Stimulated activated CD8-positive, alpha-beta memory T cell treated with anti-CD3 and anti-CD28 coated beads, Interleukin-7, amount 100 ng/mL, for 1 hour (primary cell): Measurements from ENCODE around the gene CAMK2N2.

Source experiments
- DNase-seq, 2 donors: peaks; one replicate each; pipeline ENCODE4 v3.0.0-alpha.2; 2020; ENCODE audit warnings: low read depth in 2 of 2

The CAMK2N2 gene

GRCh38 chr3:184261270-184261853 is at the start of gene CAMK2N2:
TSS of gene CAMK2N2 (minus strand) at chr3:184261553. CDS start at chr3:184261285, 268 bp downstream.
- DNase-seq = peak in 1 of 2 donors; percentile 23

GRCh38 chr3:184308744-184309143 is 47.4 kb upstream of the CAMK2N2 start:
- no peak for DNase-seq

- DNase-seq = no peak
These were observed 46.6 kb upstream of the CAMK2N2 start for GRCh38 chr3:184307915-184308314.

DNA sequence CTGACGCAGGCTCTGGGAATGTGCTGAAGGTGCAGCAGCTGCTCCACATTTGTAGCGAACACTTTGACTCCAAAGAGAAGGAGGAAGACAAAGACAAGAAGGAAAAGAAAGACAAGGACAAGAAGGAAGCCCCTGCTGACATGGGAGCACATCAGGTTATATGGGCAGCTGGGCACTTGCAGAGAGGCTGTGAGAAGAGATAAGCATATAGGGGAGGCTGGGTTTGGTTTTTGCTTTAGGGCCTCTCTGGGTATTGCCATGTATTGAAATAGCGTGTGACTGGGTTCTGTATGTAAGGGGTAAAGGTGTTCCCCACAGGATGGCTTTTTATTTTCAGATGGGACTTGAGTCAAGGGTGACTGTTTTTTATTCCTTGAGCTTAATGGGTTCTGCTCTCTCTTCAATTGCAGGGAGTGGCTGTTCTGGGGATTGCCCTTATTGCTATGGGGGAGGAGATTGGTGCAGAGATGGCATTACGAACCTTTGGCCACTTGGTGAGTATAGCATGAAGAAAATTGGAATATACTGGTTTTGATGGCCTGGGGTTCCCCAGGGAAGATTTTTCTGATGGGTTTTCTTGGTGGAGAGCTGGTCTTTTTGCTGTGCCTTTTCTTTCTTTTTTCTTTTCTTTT is 45.1 kb upstream of the CAMK2N2 start:
- DNase-seq = no peak

GRCh38 chr3:184305577-184305976 is 44.2 kb upstream of the CAMK2N2 start:
- no peak for DNase-seq

DNA sequence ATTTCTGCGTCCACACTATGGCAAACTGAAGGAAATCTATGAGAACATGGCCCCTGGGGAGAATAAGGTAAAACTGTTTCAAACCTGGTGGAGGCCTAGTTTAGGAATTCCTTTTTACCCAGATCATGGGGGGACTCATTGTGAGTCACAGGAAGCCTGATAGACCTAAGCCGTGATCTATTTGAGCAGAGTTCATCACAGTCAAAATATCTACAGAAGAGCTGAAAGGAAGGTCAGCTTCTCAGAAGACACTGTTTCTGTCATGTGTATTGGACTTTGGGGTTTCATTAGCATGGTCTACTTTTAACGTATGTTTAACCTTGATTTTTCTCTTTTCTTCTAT is 39.0 kb upstream of the CAMK2N2 start:
- DNase-seq = no peak

DNA sequence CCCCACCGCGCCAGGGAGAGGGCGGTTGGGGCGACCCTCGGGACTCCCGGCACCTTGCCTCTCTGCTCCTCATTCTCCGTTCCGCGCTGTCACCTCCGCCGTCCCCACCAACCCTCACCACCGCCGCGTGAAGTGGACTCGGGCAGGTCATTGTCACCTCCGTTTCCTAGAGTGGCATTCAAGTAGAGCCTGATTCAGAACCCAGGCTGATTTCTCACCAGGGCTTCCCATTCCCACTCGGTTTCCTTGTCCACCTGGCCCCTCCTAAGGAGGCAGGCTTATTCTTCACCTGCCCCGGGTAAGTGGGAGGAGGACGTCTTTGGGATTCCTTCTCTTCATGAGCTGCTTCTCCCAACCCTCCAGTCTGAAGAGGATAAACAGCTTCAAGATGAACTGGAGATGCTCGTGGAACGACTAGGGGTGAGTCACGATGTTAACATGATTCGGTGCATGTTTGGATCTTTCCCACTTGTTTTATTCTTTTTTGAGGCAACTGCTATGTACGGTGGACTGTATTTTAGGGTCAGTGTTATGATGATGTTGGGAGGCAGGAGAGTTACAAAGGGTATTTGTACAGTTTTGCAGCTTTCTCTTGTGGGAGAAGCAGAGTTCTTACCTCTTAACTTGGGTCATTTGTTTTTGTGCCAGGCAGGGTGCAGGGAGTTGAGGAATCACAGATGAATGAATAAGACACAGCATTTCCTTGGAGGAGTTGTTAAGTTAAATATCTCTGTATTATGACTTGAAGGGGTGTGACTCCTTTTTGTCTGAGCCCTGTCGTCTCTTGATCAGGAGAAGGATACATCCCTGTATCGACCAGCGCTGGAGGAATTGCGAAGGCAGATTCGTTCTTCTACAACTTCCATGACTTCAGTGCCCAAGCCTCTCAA is 38.4 kb upstream of the CAMK2N2 start:
- DNase-seq = no peak

GRCh38 chr3:184298759-184299487 is 37.6 kb upstream of the CAMK2N2 start, which contains the start of gene PSMD2:
TSS of gene PSMD2 (plus strand) at chr3:184299241. CDS start at chr3:184299267, 26 bp downstream.
- DNase-seq = peak; percentile 96 to 97

DNA sequence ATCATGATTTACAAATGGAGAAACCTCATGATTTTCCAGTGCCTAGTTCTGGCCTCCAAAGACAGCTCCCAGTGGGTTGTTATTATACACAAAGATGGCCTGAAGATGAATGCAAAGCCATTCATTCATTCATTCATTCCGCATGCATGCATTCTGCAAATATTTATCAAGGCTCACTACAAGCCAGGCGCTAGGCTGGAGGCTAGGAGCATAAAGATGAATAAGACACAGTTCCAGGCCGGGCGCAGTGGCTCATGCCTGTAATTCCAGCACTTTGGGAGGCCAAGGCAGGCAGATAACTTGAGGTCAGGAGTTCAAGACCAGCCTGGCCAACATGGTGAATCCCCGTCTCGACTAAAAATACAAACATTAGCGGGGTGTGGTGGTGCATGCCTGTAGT is 35.3 kb upstream of the CAMK2N2 start:
- no peak for DNase-seq

DNA sequence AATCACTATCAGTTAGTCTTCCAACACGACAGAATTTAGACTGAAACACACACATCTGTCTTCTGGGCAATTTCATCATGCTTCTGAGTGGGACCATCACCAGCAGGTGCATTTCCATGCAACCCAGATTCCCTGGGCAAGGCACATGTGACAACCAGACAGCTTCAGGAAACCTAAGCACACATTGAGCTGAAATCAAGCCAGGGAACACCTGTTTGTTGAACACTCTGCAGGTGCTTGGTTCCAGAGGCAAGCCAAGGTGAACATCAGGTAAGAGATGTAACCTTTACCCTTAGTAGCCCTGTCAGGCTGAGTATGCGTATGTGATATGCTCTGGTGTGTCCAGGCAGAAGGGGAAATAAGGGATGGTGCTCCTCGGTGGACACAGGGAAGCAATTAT is 34.4 kb upstream of the CAMK2N2 start:
- no peak for DNase-seq

- DNase-seq = no peak
These were observed 30.5 kb upstream of the CAMK2N2 start for GRCh38 chr3:184291738-184292445.

DNA sequence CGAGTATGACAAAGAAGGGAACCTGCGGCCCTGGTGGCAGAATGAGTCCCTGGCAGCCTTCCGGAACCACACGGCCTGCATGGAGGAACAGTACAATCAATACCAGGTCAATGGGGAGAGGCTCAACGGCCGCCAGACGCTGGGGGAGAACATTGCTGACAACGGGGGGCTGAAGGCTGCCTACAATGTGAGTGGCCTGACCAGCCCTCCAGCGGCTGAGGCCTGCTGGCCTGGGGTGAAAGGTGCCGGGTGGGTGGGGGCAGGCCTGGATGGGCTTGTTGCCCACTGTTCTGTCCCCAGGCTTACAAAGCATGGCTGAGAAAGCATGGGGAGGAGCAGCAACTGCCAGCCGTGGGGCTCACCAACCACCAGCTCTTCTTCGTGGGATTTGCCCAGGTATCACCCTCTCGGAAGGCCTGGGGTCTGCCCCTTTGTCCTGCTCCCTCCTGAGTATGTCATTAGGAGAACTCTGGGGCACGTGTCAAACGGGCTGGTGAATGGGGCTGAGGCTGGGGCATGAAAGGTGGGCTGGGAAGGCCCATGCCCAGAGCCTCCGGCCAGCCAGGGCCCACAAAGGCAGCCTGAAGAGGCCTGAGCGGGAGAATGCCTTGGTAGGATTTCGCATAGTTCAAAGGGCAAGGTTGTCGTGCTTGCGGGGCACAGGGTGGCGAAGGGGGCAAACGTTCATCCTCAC is 29.8 kb upstream of the CAMK2N2 start:
- no peak for DNase-seq

DNA sequence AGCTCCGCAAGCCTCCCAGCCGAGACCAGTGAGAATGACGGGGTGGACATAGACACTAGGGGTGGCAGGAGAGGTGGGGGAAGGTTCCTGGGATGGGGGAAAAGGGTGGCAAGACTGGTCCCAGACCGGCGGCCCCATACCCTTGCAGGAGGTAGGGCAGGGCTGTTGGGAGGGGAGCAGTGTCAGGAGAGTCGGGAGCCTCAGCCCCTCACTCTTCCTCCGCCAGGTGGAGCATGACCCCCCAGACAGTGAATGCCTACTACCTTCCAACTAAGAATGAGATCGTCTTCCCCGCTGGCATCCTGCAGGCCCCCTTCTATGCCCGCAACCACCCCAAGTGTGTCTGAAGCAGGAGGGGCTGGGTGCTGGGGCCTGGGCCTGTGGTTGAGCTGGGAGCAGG is 29.0 kb upstream of the CAMK2N2 start:
- DNase-seq = no peak

- DNase-seq = peak in 1 of 2 donors; percentile 41
These were observed 28.1 kb upstream of the CAMK2N2 start for GRCh38 chr3:184289426-184289938.

DNA sequence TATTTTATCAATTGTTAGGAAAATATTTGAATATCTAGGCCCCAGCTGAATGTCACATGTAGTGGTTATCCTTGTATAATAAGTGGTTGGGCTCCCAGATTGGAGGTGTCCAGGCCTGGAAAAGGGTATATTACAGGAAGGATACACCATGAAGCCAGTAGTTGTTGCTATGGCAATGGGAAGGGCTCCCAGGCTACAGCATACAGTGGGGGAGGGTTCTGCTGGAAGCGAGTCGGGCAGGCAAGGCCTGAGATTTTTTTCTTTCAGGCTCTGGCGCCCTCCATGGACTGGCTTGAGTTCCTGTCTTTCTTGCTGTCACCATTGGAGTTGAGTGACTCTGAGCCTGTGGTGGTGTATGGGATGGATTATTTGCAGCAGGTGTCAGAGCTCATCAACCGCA is 23.3 kb upstream of the CAMK2N2 start:
- no peak for DNase-seq

DNA sequence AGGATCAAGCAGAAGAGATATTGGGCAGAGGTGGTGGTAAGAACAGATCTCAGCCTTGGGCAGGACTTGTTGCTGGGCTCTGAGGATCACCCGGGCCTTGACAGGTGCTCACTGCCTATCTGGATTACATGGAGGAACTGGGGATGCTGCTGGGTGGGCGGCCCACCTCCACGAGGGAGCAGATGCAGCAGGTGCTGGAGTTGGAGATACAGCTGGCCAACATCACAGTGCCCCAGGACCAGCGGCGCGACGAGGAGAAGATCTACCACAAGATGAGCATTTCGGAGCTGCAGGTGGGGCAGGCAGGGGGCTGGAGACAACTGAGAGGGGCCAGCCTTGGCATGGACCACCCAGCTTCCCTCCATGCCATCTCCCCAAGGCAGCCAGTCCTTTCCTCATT is 22.3 kb upstream of the CAMK2N2 start:
- no peak for DNase-seq

- DNase-seq = no peak
These were observed 21.6 kb upstream of the CAMK2N2 start for GRCh38 chr3:184282941-184283340.

GRCh38 chr3:184277366-184277765 is 16.0 kb upstream of the CAMK2N2 start:
- no peak for DNase-seq

- DNase-seq = no peak
These were observed 14.9 kb upstream of the CAMK2N2 start, which contains the start of gene ECE2 for GRCh38 chr3:184275961-184276910. TSS of gene ECE2 (plus strand) at chr3:184276022. CDS start at chr3:184276154, 132 bp downstream.

DNA sequence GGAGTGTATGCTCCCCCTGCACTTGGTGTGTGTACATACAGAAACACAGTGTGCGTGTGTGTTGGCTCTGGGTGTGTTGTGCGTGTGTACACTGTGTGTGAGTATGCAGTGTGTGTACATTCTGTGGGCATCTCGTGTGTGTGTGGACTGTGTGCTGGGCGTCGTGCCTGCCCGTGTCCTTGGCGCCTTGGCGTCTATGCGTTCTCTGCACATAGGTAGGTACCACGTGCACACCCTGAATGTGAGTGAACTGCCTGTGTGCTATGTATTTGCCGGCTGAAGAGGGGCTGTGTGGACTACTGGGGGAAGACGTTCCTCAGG is 14.0 kb upstream of the CAMK2N2 start:
- no peak for DNase-seq
